SK-N-MC (cell line): ENCODE measurements around the gene ABI3BP.

Source experiments
- DNase-seq: peaks from one replicate; pipeline ENCODE4 v3.0.0-alpha.2; 2011; ENCODE audit warnings: low read depth, low spot score
- H3K27ac ChIP-seq: fragments of 200-600 bp; sonication (generic); 2 replicates; pipeline ENCODE4 v1.5.1; 2016; ENCODE audit warnings: mixed run types
- H3K36me3 ChIP-seq: fragments of 200-600 bp; sonication (generic); 2 replicates; pipeline ENCODE4 v1.6.1; 2017; ENCODE audit warnings: antibody characterized with exemption, low read length, mixed read lengths; ENCODE audit not compliant: insufficient read depth
- H3K4me3 ChIP-seq: fragments of 200-600 bp; sonication (generic); 2 replicates; pipeline ENCODE4 v1.5.1; 2016
- H3K9ac ChIP-seq: fragments of 200-600 bp; sonication (generic); 2 replicates; pipeline ENCODE4 v1.8.0; 2017; ENCODE audit warnings: mixed run types, mixed read lengths; ENCODE audit not compliant: insufficient read length
- H3K9me3 ChIP-seq: fragments of 200-600 bp; sonication (generic); 2 replicates; pipeline ENCODE4 v1.6.1; 2017; ENCODE audit warnings: low read depth, mild to moderate bottlenecking, antibody characterized with exemption, low read length, moderate library complexity, mixed read lengths
- EZH2 ChIP-seq: fragments of 200-600 bp; sonication (generic); IDR thresholded peaks from one replicate; pipeline ENCODE4 v1.6.1; 2017; ENCODE audit warnings: antibody characterized with exemption
- FOXP2 ChIP-seq: optimal IDR thresholded peaks from 2 replicates; pipeline ENCODE3; 2011; ENCODE audit warnings: mild to moderate bottlenecking, moderate library complexity; ENCODE audit not compliant: insufficient read depth; ENCODE audit errors: extremely low read length, control extremely low read depth
- POLR2AphosphoS5 ChIP-seq: IDR thresholded peaks from 2 replicates; pipeline ENCODE4 v1.6.1; 2012; ENCODE audit warnings: mild to moderate bottlenecking, low read depth, low read length, borderline replicate concordance

Gene ABI3BP

GRCh38 chr3:100966807-100967206 lies 26.4 kb downstream of the ABI3BP start:
- TF ChIP-seq POLR2AphosphoS5 = no peak
- TF ChIP-seq FOXP2 = no peak
- TF ChIP-seq EZH2 = no peak

GRCh38 chr3:100966049-100966491 lies 27.2 kb downstream of the ABI3BP start:
- TF ChIP-seq FOXP2 = no peak
- TF ChIP-seq EZH2 = no peak
- no peak for TF ChIP-seq POLR2AphosphoS5
- H3K27ac ChIP-seq = no peak overlapping the region
- DNase-seq = no peak

More at GRCh38 chr3:100966807-100967206, 26.4 kb downstream of the ABI3BP start:
- Histone ChIP-seq H3K36me3 (no peaks in the 10 kb centered on the region), H3K9me3 (no peaks in the 10 kb centered on the region), H3K9ac (no peak overlapping the region), H3K27ac (no peak overlapping the region), H3K4me3 (no peak overlapping the region)
- DNase-seq = no peak

GRCh38 chr3:100963041-100963440 lies 30.2 kb downstream of the ABI3BP start:
- Histone ChIP-seq H3K4me3 (no peak overlapping the region), H3K27ac (no peak overlapping the region), H3K36me3 (no peaks in the 10 kb centered on the region), H3K9ac (no peak overlapping the region), H3K9me3 (peaks cover 3% of the 10 kb centered on the region; the same call in 1 of the 2 replicates)
- no peak for TF ChIP-seq EZH2
- TF ChIP-seq FOXP2 = no peak
- no peak for TF ChIP-seq POLR2AphosphoS5
- no peak for DNase-seq

More at GRCh38 chr3:100966049-100966491, 27.2 kb downstream of the ABI3BP start:
- Histone ChIP-seq H3K36me3 (no peaks in the 10 kb centered on the region), H3K9me3 (no peaks in the 10 kb centered on the region), H3K9ac (no peak overlapping the region), H3K4me3 (no peak overlapping the region)

- Histone ChIP-seq H3K36me3 (no peaks in the 10 kb centered on the region), H3K9ac (no peak overlapping the region), H3K4me3 (no peak overlapping the region), H3K27ac (no peak overlapping the region), H3K9me3 (peaks cover 3% of the 10 kb centered on the region; the same call in 1 of the 2 replicates)
- DNase-seq = no peak
- TF ChIP-seq EZH2 (no peak), POLR2AphosphoS5 (no peak), FOXP2 (no peak)
Measured at GRCh38 chr3:100957261-100957986, 35.8 kb downstream of the ABI3BP start.

- H3K9me3 ChIP-seq = peaks cover 3% of the 10 kb centered on the region; the same call in 1 of the 2 replicates
- no peaks in the 10 kb centered on the region for H3K36me3 ChIP-seq
- H3K9ac ChIP-seq = no peak overlapping the region
- H3K27ac ChIP-seq = no peak overlapping the region
- DNase-seq = no peak
- TF ChIP-seq POLR2AphosphoS5 = no peak
- TF ChIP-seq EZH2 = no peak
- no peak for TF ChIP-seq FOXP2
- no peak overlapping the region for H3K4me3 ChIP-seq
Measured at GRCh38 chr3:100956276-100956675, 36.9 kb downstream of the ABI3BP start.

- H3K27ac ChIP-seq = no peak overlapping the region
- TF ChIP-seq EZH2 (no peak), POLR2AphosphoS5 (no peak), FOXP2 (no peak)
- no peak overlapping the region for H3K9ac ChIP-seq
- H3K9me3 ChIP-seq = peaks cover 3% of the 10 kb centered on the region; the same call in 1 of the 2 replicates
- no peak for DNase-seq
- H3K36me3 ChIP-seq = no peaks in the 10 kb centered on the region
- H3K4me3 ChIP-seq = no peak overlapping the region
Measured at GRCh38 chr3:100954990-100955389, 38.2 kb downstream of the ABI3BP start.

- no peak for DNase-seq
- Histone ChIP-seq H3K27ac (no peak overlapping the region), H3K9ac (no peak overlapping the region), H3K36me3 (no peaks in the 10 kb centered on the region), H3K9me3 (peaks cover under 1% of the 10 kb centered on the region; the same call in 1 of the 2 replicates), H3K4me3 (no peak overlapping the region)
- TF ChIP-seq POLR2AphosphoS5 (no peak), FOXP2 (no peak), EZH2 (no peak)
Measured at GRCh38 chr3:100954199-100954935, 38.9 kb downstream of the ABI3BP start.

- Histone ChIP-seq H3K4me3 (no peak overlapping the region), H3K9me3 (no peaks in the 10 kb centered on the region), H3K9ac (no peak overlapping the region), H3K36me3 (no peaks in the 10 kb centered on the region), H3K27ac (no peak overlapping the region)
- TF ChIP-seq POLR2AphosphoS5 = no peak
- no peak for TF ChIP-seq EZH2
- TF ChIP-seq FOXP2 = no peak
- DNase-seq = no peak
Measured at GRCh38 chr3:100953103-100953502, 40.1 kb downstream of the ABI3BP start.
